Hepatocyte (in vitro differentiated cells): ENCODE results near the gene C15orf62.

ENCODE experiments used
- EZH2phosphoT487 ChIP-seq: fragments of 200-600 bp; sonication (generic); IDR thresholded peaks from one replicate; pipeline ENCODE4 v1.6.1; 2018; ENCODE audit warnings: antibody characterized with exemption, mild to moderate bottlenecking, low read depth, moderate library complexity; ENCODE audit not compliant: unreplicated experiment, severe bottlenecking
- TF ChIP-seq, protein P1 (sequence below): fragments of 200-600 bp; sonication (generic); IDR thresholded peaks from 2 replicates; pipeline ENCODE4 v1.5.1; 2016; ENCODE audit warnings: antibody characterized with exemption, mild to moderate bottlenecking; ENCODE audit not compliant: poor library complexity

DNA sequence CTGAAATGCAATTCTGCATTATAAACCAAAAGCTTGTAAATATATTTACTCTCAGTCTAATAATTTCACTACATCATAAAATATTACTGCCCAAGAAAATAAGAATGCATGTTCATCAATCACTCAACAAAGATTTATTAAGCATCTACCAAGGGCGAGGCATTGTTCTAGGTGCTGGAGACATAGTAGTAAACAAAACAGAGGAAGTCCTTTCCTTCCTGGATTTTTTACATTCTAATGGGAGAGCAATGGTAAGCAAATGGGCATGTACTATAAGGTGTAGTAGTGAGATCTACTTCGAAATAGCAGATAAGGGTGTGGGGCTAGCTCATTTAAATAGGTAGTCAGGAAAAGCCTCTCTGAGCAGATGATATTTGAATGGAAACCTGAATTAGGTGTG, 26.3 kb downstream of the C15orf62 start:
- TF ChIP-seq, protein P1, sequence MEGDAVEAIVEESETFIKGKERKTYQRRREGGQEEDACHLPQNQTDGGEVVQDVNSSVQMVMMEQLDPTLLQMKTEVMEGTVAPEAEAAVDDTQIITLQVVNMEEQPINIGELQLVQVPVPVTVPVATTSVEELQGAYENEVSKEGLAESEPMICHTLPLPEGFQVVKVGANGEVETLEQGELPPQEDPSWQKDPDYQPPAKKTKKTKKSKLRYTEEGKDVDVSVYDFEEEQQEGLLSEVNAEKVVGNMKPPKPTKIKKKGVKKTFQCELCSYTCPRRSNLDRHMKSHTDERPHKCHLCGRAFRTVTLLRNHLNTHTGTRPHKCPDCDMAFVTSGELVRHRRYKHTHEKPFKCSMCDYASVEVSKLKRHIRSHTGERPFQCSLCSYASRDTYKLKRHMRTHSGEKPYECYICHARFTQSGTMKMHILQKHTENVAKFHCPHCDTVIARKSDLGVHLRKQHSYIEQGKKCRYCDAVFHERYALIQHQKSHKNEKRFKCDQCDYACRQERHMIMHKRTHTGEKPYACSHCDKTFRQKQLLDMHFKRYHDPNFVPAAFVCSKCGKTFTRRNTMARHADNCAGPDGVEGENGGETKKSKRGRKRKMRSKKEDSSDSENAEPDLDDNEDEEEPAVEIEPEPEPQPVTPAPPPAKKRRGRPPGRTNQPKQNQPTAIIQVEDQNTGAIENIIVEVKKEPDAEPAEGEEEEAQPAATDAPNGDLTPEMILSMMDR = no peak
- TF ChIP-seq EZH2phosphoT487 = no peak
